Mesothelial cell of epicardium (in vitro differentiated cells): ENCODE results near the gene TIAL1. TPM values are rescaled to one million over a fixed set of nuclear protein-coding genes. Genes with fewer than 3 reads are reported as not detected.
"Not testable (repeated sequence)": the region's sequence is repeated elsewhere in the genome, so short reads cannot be mapped to it uniquely, and the experiment has no call there.

Source experiments
- DNase-seq, 2 experiments: peaks; one replicate each; pipeline ENCODE4 v3.0.0; 2021; ENCODE audit warnings: low spot score in 2 of 2; ENCODE audit not compliant: unreplicated experiment in 2 of 2
- H3K27ac Mint-ChIP-seq: 2 replicates; pipeline ENCODE4 v1.8.0; 2021; ENCODE audit warnings: mixed read lengths
- H3K27me3 Mint-ChIP-seq: 2 replicates; pipeline ENCODE4 v1.8.0; 2021; ENCODE audit warnings: low read depth, mixed read lengths
- H3K36me3 Mint-ChIP-seq: 2 replicates; pipeline ENCODE4 v1.8.0; 2021; ENCODE audit warnings: mixed read lengths
- H3K4me1 Mint-ChIP-seq: 2 replicates; pipeline ENCODE4 v1.8.0; 2021; ENCODE audit warnings: mixed read lengths
- H3K4me3 Mint-ChIP-seq: 2 replicates; pipeline ENCODE4 v1.8.0; 2021; ENCODE audit warnings: mild to moderate bottlenecking, moderate library complexity, mixed read lengths
- H3K9me3 Mint-ChIP-seq: 2 replicates; pipeline ENCODE4 v1.8.0; 2021; ENCODE audit warnings: mixed read lengths
- total RNA-seq: library from RNA; stranded (reverse); gene quantifications from 3 replicates; pipeline ENCODE4 v1.2.1, GENCODE V29; 2021
- TF ChIP-seq, protein P1 (sequence below): fragments of 200-600 bp; sonication (generic); IDR thresholded peaks from one replicate; pipeline ENCODE4 v1.5.0; 2021; ENCODE audit warnings: antibody characterized with exemption; ENCODE audit not compliant: unreplicated experiment

Gene TIAL1
- total RNA-seq, 1 donor from 2014 or later = 192 TPM

DNA sequence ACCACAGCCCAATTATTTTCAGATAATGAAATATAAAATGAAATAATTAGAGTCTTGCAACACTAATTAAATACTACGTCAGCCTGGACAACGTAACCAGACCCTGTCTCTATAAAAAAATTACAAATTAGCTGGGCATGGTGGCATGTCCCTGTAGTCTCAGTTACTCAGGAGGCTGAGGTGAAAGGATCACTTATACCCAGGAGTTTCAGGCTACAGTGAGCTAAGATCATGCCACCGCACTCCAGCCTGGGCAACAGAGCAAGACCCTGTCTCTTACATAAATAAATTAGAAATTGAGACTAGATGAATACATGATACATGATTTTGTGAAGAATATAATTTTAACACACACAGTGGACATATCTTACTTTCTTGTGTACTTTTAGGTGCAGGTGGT, 18.4 kb downstream of the TIAL1 start:
- no peaks in the 10 kb centered on the region for H3K4me1 Mint-ChIP-seq
- DNase-seq = no peak
- H3K4me3 Mint-ChIP-seq = no peak overlapping the region
- peaks cover 38% of the 10 kb centered on the region for H3K36me3 Mint-ChIP-seq
- H3K9me3 Mint-ChIP-seq = no peaks in the 10 kb centered on the region
- H3K27ac Mint-ChIP-seq = no peak overlapping the region
- no peaks in the 10 kb centered on the region for H3K27me3 Mint-ChIP-seq
- TF ChIP-seq, protein P1, sequence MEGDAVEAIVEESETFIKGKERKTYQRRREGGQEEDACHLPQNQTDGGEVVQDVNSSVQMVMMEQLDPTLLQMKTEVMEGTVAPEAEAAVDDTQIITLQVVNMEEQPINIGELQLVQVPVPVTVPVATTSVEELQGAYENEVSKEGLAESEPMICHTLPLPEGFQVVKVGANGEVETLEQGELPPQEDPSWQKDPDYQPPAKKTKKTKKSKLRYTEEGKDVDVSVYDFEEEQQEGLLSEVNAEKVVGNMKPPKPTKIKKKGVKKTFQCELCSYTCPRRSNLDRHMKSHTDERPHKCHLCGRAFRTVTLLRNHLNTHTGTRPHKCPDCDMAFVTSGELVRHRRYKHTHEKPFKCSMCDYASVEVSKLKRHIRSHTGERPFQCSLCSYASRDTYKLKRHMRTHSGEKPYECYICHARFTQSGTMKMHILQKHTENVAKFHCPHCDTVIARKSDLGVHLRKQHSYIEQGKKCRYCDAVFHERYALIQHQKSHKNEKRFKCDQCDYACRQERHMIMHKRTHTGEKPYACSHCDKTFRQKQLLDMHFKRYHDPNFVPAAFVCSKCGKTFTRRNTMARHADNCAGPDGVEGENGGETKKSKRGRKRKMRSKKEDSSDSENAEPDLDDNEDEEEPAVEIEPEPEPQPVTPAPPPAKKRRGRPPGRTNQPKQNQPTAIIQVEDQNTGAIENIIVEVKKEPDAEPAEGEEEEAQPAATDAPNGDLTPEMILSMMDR = no peak

DNA sequence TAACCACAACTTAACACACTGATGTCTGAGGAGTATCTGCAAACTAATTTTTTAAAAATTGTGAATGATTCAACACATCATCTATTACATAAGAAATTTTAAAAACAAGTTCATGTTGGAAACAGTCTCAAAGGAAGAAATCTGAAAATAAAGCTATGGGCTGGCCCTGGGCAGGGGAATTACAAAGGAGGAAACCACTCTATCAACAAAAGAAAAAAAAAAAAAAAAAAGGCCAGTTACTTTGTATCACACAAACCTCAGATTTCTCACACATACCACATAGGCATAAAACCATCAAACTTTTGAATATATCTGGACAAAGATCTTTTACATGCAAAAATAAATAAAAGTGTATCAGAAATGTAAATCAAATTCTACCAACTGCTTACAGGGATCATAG, 20.8 kb downstream of the TIAL1 start:
- Mint-ChIP-seq H3K9me3 (no peaks in the 10 kb centered on the region), H3K4me1 (no peaks in the 10 kb centered on the region), H3K27ac (no peak overlapping the region), H3K36me3 (peaks cover 34% of the 10 kb centered on the region), H3K4me3 (no peak overlapping the region), H3K27me3 (no peaks in the 10 kb centered on the region)
- DNase-seq = no peak
- TF ChIP-seq, protein P1 = no peak

DNA sequence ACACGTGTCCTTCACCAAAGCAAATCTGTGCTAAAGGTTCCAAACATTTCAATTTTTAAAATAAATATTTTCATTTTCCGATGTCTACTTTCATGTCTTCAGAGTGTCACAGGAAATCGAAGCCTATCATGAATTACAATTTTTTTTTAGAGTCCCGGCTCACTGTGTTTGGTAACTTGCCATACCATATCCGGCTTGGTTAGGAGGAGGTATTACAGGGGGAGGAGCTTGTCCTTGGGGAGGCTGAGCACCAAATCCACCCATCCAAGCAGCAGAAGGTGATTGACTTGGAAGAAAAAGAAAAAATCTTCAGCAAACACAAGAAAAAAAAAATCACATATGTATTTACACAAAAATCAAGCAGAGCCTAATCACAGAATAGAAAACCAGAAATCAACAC, 21.3 kb downstream of the TIAL1 start:
- peaks cover 34% of the 10 kb centered on the region for H3K36me3 Mint-ChIP-seq
- no peaks in the 10 kb centered on the region for H3K9me3 Mint-ChIP-seq
- TF ChIP-seq, protein P1 = no peak
- no peaks in the 10 kb centered on the region for H3K27me3 Mint-ChIP-seq
- H3K4me3 Mint-ChIP-seq = no peak overlapping the region
- no peaks in the 10 kb centered on the region for H3K4me1 Mint-ChIP-seq
- H3K27ac Mint-ChIP-seq = peak overlapping the region; percentile 41
- DNase-seq = no peak

DNA sequence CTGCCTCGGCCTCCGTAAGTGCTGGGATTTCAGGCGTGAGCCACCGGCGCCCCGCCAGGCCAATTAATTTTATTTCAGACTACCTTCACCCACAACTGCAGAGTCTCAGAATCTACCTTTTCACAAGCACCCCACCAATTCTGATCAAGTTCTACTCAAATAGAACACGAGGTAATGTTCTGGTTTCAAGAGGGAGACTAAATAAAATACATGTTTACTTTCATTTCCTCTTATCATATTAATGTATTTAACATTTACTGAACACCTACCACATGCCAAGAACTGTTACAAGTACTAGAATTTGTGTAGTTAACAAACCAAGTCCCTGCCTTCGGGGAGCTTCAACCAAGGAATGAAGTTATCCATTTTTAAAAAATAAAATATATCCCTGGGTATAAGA, 28.8 kb downstream of the TIAL1 start:
- no peaks in the 10 kb centered on the region for H3K9me3 Mint-ChIP-seq
- TF ChIP-seq, protein P1 = no peak
- peaks cover 10% of the 10 kb centered on the region for H3K4me1 Mint-ChIP-seq
- no peak overlapping the region for H3K27ac Mint-ChIP-seq
- peaks cover 3% of the 10 kb centered on the region for H3K36me3 Mint-ChIP-seq
- H3K4me3 Mint-ChIP-seq = no peak overlapping the region
- DNase-seq = no peak
- no peaks in the 10 kb centered on the region for H3K27me3 Mint-ChIP-seq

DNA sequence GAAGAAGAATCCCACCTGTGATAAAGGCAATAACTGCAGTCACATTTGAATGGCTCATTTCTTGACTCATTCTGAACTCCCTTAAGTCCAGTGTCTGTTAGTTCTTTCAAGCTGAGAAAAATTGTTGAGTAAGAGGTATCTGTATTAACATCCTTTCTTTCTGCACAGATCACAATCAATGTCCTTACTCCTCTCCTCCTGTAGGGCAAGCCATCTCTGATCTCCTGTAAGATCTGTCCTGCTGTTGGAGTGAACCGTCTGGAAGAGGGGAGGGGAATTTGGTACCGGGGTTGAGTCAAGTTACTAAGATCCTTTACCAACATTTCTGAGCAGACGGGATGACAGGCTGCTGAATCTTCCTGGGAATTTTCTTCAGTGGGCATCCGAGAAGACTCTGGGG, 34.7 kb downstream of the TIAL1 start:
- no peak for DNase-seq
- H3K9me3 Mint-ChIP-seq = peaks cover 4% of the 10 kb centered on the region
- H3K36me3 Mint-ChIP-seq = no peaks in the 10 kb centered on the region
- no peaks in the 10 kb centered on the region for H3K4me1 Mint-ChIP-seq
- no peak overlapping the region for H3K4me3 Mint-ChIP-seq
- TF ChIP-seq, protein P1 = no peak
- no peaks in the 10 kb centered on the region for H3K27me3 Mint-ChIP-seq
- H3K27ac Mint-ChIP-seq = no peak overlapping the region

DNA sequence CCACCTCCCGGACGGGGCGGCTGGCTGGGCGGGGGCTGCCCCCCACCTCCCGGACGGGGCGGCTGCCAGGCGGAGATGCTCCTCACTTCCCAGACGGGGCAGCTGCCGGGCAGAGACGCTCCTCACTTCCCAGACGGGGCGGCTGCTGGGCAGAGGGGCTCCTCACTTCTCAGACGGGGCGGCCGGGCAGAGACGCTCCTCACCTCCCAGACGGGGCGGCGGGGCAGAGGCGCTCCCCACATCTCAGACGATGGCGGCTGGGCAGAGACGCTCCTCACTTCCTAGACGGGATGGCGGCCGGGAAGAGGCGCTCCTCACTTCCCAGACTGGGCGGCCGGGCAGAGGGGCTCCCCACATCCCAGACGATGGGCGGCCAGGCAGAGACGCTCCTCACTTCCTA, 37.3 kb downstream of the TIAL1 start:
- not testable (repeated sequence) for H3K9me3 Mint-ChIP-seq, H3K36me3 Mint-ChIP-seq, H3K27me3 Mint-ChIP-seq, H3K4me1 Mint-ChIP-seq, DNase-seq, H3K27ac Mint-ChIP-seq, H3K4me3 Mint-ChIP-seq

DNA sequence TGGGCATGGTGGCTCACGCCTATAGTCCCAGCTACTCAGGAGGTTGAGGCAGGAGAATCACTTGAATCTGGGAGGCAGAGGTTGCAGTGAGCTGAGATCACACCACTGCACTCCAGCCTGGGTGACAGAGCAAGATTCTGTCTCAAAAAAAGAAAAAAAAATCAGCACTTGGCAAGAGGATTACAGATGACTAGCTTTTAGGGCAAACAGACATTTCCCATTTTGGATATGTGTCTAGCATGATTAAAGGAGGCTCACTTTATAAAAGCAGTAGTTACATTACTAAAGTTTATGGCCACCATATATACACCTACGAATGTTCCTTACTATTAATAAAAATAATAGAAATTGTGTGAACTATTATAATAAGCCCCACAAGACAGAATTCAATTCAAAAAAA, 40.7 kb downstream of the TIAL1 start:
- H3K36me3 Mint-ChIP-seq, H3K27me3 Mint-ChIP-seq, DNase-seq, H3K9me3 Mint-ChIP-seq, H3K27ac Mint-ChIP-seq, H3K4me1 Mint-ChIP-seq, H3K4me3 Mint-ChIP-seq: not testable (repeated sequence)
